IPS-18c (cell line): ENCODE data around the gene ARHGAP26.

ENCODE experiments used
- H3K4me3 ChIP-seq: 2 replicates; pipeline ENCODE4 v1.7.0; 2013; ENCODE audit warnings: low read depth, mild to moderate bottlenecking, low read length, moderate library complexity; ENCODE audit not compliant: insufficient read depth
- H3K9me3 ChIP-seq: one replicate; pipeline ENCODE4 v1.6.1; 2013; ENCODE audit warnings: mild to moderate bottlenecking, low read length, moderate library complexity; ENCODE audit not compliant: control insufficient read depth, insufficient read depth

Gene ARHGAP26

GRCh38 chr5:143047091-143047490, 276.9 kb downstream of the ARHGAP26 start:
- no peak overlapping the region for H3K4me3 ChIP-seq
- no peaks in the 10 kb centered on the region for H3K9me3 ChIP-seq

GRCh38 chr5:143050183-143050582, 280.0 kb downstream of the ARHGAP26 start:
- no peaks in the 10 kb centered on the region for H3K9me3 ChIP-seq
- H3K4me3 ChIP-seq = no peak overlapping the region

DNA sequence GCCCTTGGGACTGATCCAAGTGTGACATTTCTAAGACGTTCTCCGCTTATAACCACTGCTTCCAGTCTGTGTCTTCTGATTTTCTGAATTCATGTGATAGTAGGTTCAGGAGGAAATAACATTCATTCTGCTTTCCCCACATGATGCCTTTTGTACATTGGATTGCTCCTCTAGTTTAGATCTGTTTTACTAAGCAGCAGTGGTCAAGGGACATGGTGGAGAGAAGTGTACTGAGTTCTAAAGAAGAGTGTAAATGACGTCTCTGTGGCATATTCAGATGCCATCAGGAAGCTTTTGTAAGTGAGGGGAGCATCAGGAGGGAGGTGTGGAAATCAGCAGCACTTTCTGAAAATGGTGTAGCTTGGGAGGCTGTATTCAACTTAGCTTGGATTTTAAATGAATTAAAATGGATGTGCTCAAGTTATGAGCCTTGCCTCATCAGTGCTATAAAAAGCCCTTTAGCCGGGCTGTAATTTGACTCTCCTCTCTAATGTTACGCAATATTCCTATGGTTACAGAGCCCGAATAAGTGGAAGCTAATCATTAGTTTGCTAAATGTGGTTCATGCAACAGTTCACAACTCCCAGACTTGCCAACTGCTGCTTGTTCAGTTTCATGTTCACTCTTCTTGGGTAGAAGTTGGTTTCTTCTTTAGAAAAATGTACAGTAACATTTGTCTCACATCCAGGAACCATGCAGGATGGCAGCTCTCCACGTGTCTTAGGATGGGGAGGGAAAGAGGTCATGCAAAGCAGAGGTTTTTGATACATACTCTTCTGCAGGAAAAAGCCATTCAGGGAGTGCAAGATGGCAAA, 281.3 kb downstream of the ARHGAP26 start:
- Histone ChIP-seq H3K9me3 (no peaks in the 10 kb centered on the region), H3K4me3 (no peak overlapping the region)

GRCh38 chr5:143052967-143053682, 282.9 kb downstream of the ARHGAP26 start:
- Histone ChIP-seq H3K4me3 (no peak overlapping the region), H3K9me3 (no peaks in the 10 kb centered on the region)

DNA sequence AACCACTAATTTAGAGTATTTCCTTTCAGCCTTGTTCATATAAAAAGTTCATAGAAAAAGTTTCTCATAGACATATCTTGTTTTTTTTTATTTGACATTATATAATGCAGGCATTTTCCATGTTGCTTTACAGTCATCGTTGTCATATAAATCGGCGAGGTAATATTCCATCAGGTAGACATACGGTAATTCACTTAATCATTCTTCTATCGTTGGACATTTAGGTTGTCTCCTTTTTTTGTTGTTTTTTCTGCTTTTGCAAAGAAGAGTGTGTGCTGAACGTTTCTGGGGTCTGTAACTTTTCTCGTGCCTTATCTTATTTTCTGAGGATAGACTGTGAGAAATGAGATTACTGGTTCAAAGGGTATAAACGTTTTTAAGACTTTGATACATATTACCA, 283.6 kb downstream of the ARHGAP26 start:
- H3K4me3 ChIP-seq = no peak overlapping the region
- no peaks in the 10 kb centered on the region for H3K9me3 ChIP-seq

DNA sequence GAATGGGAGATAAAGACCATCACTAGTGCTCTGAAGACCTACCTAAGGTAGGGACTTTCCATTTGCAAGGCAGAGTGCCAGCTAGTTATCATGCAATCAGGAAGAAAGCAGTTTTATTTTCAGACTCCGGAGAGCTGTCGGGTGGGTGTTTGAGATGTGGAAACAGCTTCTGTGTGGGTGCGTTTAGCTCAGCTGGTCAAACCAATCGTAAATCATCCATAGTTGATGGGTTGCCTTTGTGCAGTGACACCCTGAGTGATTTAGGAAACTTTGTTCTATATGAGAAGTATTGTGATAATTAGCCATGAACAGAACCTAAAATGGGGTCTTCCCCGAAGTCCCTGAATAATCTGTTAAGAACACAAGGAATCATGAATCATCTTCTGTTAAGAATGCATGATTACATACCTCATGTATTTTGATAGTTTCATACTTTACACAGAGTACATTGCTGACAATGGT, 284.3 kb downstream of the ARHGAP26 start:
- Histone ChIP-seq H3K4me3 (no peak overlapping the region), H3K9me3 (no peaks in the 10 kb centered on the region)

GRCh38 chr5:143055596-143056338, 285.6 kb downstream of the ARHGAP26 start:
- Histone ChIP-seq H3K4me3 (no peak overlapping the region), H3K9me3 (no peaks in the 10 kb centered on the region)

DNA sequence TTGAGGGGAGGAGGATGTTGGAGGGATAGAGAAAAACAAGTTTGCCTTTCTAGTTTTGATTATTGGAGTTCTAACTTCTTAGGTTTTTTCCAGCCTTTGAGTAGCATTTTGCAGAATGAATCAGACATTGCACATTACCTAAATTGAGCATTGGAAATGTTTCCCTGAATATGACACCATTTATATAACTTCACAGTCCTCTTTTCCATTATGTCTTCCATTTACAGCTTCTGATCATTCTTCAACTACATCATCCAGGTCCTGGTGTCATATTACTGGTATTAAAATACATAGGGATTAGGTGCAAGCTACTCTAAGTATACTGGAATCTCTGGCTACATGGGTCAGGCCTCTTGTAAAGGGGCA, 286.1 kb downstream of the ARHGAP26 start:
- H3K9me3 ChIP-seq = no peaks in the 10 kb centered on the region
- no peak overlapping the region for H3K4me3 ChIP-seq

- no peaks in the 10 kb centered on the region for H3K9me3 ChIP-seq
These were observed 286.8 kb downstream of the ARHGAP26 start for GRCh38 chr5:143056792-143057579.

DNA sequence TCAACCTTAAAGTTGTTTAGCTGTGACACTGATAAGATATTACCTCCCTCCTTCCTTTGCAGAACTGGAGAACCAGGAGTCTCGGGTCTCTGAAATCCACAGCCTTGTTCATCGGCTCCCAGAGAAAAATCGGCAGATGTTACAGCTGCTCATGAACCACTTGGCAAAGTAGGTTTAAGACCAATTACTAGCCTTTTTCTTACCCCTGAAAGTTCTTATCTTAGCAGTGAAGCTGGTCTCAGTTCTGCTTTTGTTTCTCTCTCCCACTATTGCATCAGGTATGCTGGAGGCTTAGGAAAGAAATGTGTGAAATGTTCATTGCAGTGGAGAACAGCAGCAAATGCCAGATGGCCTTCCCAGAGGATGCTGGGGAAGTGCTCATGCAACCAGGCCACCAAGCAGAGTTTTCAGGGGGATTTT, 287.4 kb downstream of the ARHGAP26 start:
- Histone ChIP-seq H3K4me3 (no peak overlapping the region), H3K9me3 (no peaks in the 10 kb centered on the region)

More at GRCh38 chr5:143056792-143057579, 286.8 kb downstream of the ARHGAP26 start:
- no peak overlapping the region for H3K4me3 ChIP-seq

GRCh38 chr5:143059355-143059754, 289.2 kb downstream of the ARHGAP26 start:
- H3K4me3 ChIP-seq = no peak overlapping the region

GRCh38 chr5:143059976-143060765, 290.0 kb downstream of the ARHGAP26 start:
- Histone ChIP-seq H3K9me3 (no peaks in the 10 kb centered on the region), H3K4me3 (no peak overlapping the region)

More at GRCh38 chr5:143059355-143059754, 289.2 kb downstream of the ARHGAP26 start:
- H3K9me3 ChIP-seq = no peaks in the 10 kb centered on the region

DNA sequence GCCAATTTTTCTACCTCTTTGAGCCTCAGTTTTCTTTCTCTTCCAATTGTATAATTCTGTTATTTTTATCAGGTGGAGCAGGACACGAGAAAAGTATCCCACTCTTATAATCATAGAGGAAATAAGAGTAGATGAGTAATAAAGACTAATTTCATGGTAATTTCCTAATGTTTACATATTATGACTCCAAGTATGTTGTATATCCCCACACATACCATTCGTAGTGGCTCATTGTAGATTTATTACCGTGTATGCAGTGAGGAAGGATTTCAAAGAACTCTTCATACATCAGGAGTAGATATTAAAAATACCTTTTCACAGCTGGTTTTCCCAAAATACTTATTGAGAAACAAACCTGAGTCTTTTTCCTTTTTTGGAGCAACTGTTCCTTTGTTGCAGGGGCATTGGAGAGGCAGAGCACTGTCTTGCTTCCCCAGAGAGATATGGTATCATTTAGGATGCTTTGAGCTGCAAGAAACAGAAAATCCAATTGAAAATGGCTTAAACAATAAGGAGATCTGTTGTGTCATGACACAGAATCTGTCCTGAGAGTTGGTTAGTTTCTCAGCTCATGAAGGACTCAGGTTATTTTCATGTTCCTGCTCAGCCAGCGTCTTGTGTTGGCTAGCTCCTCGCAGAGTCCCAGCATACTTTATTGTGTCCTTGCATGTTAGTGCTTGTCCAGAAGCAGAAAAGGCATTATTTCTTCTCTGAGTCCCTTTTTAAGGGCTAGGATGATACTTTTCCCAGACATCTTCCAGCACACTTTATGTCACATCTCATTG, 291.2 kb downstream of the ARHGAP26 start:
- H3K4me3 ChIP-seq = no peak overlapping the region
- H3K9me3 ChIP-seq = no peaks in the 10 kb centered on the region

DNA sequence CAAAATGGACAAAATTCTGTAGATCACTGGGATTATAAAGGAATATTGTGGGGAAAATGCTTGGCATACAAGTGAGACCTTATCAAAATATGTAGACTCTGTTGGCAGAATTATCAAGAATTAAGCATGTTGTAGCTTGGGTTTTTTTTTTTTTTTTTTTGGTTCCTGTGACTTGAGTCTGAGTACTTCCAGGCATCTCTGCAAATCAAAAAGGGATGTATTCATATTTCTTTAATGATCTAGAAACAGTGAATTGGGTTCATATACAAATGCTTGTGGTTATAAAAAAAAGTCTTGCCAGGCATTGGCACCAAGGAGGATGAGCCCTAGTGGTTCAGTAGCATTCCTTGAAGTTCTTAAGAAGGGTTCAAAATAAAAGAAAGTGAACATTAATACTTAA, 292.2 kb downstream of the ARHGAP26 start:
- no peak overlapping the region for H3K4me3 ChIP-seq
- no peaks in the 10 kb centered on the region for H3K9me3 ChIP-seq

- Histone ChIP-seq H3K4me3 (no peak overlapping the region), H3K9me3 (no peaks in the 10 kb centered on the region)
These were observed 293.2 kb downstream of the ARHGAP26 start for GRCh38 chr5:143063175-143063970.
